Activated CD4-positive, CD25-positive, alpha-beta regulatory T cell treated with anti-CD3 and anti-CD28 coated beads, Interleukin-2, amount 50 U/mL, for 16 hours (primary cell): Measurements from ENCODE around the gene PRKACB.
"Not testable (repeated sequence)": the region's sequence is repeated elsewhere in the genome, so short reads cannot be mapped to it uniquely, and the experiment has no call there.

ENCODE experiments used
- DNase-seq: peaks from one replicate; pipeline ENCODE4 v3.0.0-alpha.2; 2020; ENCODE audit warnings: low read depth, low spot score

The PRKACB gene

DNA sequence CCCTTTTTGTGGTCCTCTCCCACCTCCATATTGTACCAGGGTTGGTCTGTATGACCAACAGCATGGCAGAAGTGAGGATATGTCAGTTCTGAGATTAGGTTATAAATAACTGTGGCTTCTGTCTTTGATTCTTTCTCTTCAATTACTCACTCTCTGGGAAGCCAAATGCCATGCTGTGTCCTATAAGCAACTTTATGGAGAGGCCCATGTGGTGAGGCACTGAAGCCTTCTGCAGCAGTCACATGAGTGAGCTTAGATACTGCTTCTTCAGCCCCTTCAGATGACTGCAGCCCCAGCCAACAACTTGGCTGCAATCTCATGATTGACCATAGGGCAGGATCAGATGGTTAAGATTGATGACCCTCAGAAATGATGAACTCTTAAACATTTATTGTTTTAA is 123.4 kb downstream of the PRKACB start:
- no peak for DNase-seq

GRCh38 chr1:84268346-84268745 is 124.3 kb downstream of the PRKACB start:
- DNase-seq = no peak

GRCh38 chr1:84269306-84269705 is 125.2 kb downstream of the PRKACB start:
- no peak for DNase-seq

DNA sequence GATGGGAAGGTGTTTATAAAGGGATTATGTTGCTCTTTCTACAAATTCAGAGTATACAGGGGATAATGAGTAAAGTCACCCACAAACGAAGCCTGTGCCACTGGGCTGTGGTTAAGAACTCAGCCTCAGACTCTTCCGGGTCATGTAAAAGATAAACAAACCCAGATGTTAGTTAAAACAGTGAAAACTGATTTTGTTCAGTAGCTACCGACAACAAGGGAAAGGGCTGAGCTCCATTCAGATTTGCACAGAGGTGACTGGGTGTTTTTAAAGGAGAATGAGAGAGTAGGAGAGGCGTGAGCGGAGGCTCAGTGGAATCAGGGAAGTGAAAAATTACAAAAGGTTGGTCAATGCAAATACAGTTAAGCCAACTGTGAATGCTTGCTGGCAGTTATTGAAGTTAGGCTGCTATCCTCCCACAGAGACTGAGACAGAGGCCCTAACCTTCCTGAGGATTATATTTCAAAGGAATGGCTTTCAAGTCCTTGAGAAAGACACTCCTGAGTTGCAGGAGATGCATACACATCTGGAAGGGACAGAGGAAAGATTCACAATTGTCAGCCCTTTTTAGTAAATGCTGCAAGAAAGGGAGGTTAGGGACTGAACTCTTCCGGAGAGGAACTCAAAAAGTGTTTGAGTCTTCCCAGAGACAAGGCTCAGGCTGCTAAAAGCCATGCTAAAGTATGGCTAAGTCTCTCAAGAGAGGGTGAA is 127.5 kb downstream of the PRKACB start:
- no peak for DNase-seq

- no peak for DNase-seq
Observed at GRCh38 chr1:84272401-84272800, 128.3 kb downstream of the PRKACB start.

GRCh38 chr1:84277343-84278059 is 133.4 kb downstream of the PRKACB start:
- no peak for DNase-seq

GRCh38 chr1:84278905-84279304 is 134.8 kb downstream of the PRKACB start:
- DNase-seq = no peak

DNA sequence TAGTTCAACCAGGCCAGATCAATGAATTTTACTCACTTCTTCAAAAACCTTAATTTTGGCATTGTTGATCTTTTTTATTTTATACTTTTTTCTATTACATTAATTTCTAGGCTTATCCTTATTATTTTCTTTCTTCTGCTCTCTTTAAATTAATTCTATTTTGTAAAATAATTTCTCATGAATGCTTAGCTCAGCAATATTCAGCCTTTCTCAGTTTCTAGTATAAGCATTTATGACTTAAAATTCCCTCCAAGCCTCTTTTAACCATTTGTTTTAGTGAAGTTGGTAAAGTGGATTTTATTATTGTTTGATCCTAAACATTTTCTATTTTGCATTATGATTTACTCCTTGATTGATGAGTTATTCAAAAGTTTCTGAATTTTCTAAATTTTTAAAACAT is 136.8 kb downstream of the PRKACB start:
- DNase-seq = no peak

DNA sequence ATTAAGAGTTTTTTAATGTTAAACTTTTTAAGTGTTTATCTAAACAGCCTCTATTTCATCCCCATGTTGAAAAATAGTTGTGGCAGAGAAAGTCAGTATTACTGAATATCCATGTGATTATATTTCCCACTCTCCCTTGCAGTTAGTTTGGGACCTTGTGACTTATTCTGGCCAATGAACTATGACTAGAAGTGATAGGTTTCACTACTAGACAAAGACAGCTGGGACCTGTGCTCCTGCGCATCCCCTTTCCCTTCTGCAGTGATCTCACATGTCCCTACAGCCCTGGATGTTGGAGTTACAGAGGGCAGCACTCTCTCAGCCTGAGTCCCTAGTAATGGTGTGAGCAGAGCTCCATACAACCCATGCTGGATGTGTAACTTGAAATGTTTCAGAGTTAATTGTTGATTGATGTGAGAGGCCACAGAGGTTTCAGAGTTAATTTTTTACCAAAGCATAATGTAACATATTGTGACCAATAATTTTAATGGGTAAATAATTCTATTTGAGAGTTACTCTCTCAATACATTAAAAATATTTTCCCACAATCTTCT is 138.8 kb downstream of the PRKACB start:
- DNase-seq = no peak

DNA sequence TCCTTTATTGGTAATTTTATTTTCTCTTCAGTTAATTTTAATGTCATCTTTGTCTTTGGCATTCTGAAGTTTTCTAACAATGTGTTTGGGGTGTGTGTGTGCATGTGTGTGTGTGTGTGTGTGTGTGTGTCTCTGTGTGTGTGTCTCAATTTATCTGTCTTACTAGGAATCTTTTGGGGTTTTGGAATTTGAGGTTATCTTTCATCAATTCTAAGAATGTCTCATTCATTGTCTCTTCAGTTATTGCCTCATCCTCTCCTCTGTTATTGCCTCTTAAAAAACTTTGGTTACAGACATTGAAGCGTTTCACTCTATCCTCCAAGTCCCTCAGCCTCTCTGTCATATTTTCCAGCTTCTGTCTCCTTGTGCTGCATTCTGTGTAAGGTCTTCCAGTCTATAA is 139.3 kb downstream of the PRKACB start:
- DNase-seq = no peak

- no peak for DNase-seq
Observed at GRCh38 chr1:84286071-84286470, 142.0 kb downstream of the PRKACB start.

DNA sequence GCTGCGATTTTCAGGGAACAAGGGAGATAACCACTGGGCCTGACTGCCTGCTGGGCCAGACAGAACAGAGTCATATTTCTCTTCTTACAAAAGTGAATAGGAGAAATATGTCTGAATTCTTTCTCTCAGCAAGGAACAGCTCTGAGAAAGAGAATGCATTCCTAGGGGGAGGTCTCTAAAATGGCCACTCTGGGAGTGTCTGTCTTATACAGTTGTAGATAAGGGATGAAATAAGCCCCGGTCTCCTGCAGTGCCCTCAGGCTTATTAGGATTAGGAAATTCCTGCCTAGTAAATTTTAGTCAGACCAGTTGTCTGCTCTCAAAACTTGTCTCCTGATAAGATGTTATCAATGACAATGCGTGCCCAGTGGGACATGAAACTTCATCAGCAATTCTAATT is 143.3 kb downstream of the PRKACB start:
- DNase-seq = not testable (repeated sequence)
